Heart left ventricle (tissue), 13 donors: ENCODE data around the gene FAM222A.

Source experiments
- CTCF ChIP-seq, 12 donors: fragments of 200-600 bp; sonication (generic) in 4 of 12; IDR thresholded peaks; one replicate each; pipeline versions ENCODE4 v1.5.0 to v1.8.0; 2018 to 2022; ENCODE audit warnings: antibody characterized with exemption in 12 of 12, mild to moderate bottlenecking in 5 of 12
- POLR2A ChIP-seq, 2 donors: fragments of 450-650 bp; IDR thresholded peaks; one replicate each; pipeline ENCODE4 v1.6.1; 2017; ENCODE audit warnings: antibody characterized with exemption in 2 of 2, mild to moderate bottlenecking in 2 of 2, moderate library complexity in 2 of 2
- donor health status: ischemic (EF 13 %, LVEDD 7.1; RV severe dilation, severe dysfunction).
- donor health status: DM: no; HTN: yes; CAD: no.
- donor health status: DM: no; HTN: no; CAD: no.
- donor health status: ischemic (EF 25% LVEDD 6.9; RV normal size, moderate dysfunction).
- donor health status: ischemic (EF 25% LVEDD 5.7; RV mildly dilated, moderate dysfunction).
- donor health status: ischemic (EF 35%, LVEDD 5.7; RV mildly dilated, moderate dysfunction).
- donor health status: nonischemic (EF 11% LVEDD 7.7; RV severe dilation, severe dysfunction).
- donor health status: DM: yes; HTN: yes; CAD: no.
- donor health status: PGD.
- donor health status: ischemic (EF 29% LVEDD 5.4; RV normal size, mild dysfunction).
- donor health status: nonischemic (EF 23%, LVEDD 6.1; RV moderate dilation, normal function).

DNA sequence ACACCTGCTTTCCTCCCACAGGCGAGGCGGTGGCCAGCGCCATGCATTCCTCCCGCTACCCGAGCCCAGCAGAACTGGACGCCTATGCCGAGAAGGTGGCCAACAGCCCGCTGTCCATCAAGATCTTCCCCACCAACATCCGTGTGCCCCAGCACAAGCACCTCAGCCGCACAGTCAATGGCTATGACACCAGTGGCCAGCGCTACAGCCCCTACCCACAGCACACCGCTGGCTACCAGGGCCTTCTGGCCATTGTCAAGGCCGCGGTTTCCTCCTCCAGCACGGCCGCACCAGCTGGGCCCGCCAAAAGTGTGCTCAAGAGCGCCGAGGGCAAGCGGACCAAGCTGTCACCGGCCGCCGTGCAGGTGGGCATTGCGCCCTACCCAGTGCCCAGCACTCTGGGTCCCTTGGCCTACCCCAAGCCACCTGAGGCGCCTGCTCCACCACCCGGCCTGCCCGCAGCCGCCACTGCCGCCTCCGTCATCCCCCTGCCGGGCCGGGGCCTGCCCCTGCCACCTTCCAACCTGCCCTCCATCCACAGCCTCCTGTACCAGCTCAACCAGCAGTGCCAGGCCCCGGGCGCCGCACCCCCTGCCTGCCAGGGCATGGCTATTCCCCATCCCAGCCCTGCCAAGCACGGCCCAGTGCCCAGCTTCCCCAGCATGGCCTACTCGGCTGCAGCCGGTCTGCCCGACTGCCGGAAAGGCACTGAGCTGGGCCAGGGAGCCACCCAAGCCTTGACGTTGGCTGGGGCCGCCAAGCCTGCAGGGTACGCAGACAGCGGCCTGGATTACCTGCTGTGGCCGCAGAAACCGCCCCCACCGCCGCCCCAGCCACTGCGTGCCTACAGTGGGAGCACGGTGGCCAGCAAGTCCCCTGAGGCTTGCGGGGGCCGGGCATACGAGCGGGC, 54.6 kb downstream of the FAM222A start:
- TF ChIP-seq CTCF (IDR thresholded peaks at IDR 0.05) (no peak), POLR2A (IDR thresholded peaks at IDR 0.05) (no peak)
